IMR-90 (cell line): Measurements from ENCODE around the gene TMSB10. TPM values are rescaled to one million over a fixed set of nuclear protein-coding genes. Genes with fewer than 3 reads are reported as not detected.

Source experiments
- ATAC-seq: fragments of 200-7000 bp; cut with Tn5 transposase; 2 replicates; pipeline ENCODE4 v1.9.1; 2020; ENCODE audit warnings: low read depth, mild to moderate bottlenecking, moderate library complexity
- BruUV-seq: library from RNA; stranded (reverse); fragments of 400-500 nt; replicated peaks from 2 replicates; lab custom pipeline; 2021; lab: Mats Ljungman, UMichigan
- CTCF ChIA-PET: fragments of 300-600 bp; formaldehyde crosslinking; extraction: SDS; loops from one replicate; lab custom pipeline; 2021; ENCODE audit warnings: antibody characterized with exemption; lab: Yijun Ruan, JAX
- POLR2A ChIA-PET: fragments of 300-600 bp; sonication (Branson Sonifier 250); formaldehyde crosslinking; loops from one replicate; lab custom pipeline; 2022; ENCODE audit warnings: antibody characterized with exemption; ENCODE audit not compliant: unreplicated experiment; lab: Charles Lee
- DNase-seq: peaks from one replicate; pipeline ENCODE4 v3.0.0; 2013
- H2AFZ ChIP-seq: replicated peaks from 2 replicates; pipeline ENCODE3; 2013; ENCODE audit warnings: low read length, mild to moderate bottlenecking; ENCODE audit not compliant: poor library complexity
- H2AK5ac ChIP-seq: 2 replicates; pipeline ENCODE4 v1.6.1; 2013; ENCODE audit warnings: low read depth, low read length, inconsistent platforms
- H2AK9ac ChIP-seq: replicated peaks from 2 replicates; pipeline ENCODE3; 2013; ENCODE audit warnings: mild to moderate bottlenecking, low read depth, low read length, moderate library complexity; ENCODE audit not compliant: poor library complexity
- H2BK120ac ChIP-seq: 2 replicates; pipeline ENCODE4 v1.6.1; 2013; ENCODE audit warnings: low read depth, low read length, inconsistent platforms
- H2BK15ac ChIP-seq: 3 replicates; pipeline ENCODE4 v1.6.1; 2013; ENCODE audit warnings: low read depth, low read length, inconsistent platforms
- H2BK20ac ChIP-seq: 2 replicates; pipeline ENCODE4 v1.6.1; 2013; ENCODE audit warnings: low read depth, mild to moderate bottlenecking, inconsistent platforms, low read length, moderate library complexity
- H2BK5ac ChIP-seq: 2 replicates; pipeline ENCODE4 v1.6.1; 2013; ENCODE audit warnings: mild to moderate bottlenecking, low read depth, low read length, inconsistent platforms; ENCODE audit not compliant: poor library complexity, severe bottlenecking
- H3K14ac ChIP-seq: replicated peaks from 2 replicates; pipeline ENCODE4 v1.6.1; 2013; ENCODE audit warnings: low read depth, low read length, inconsistent platforms
- H3K18ac ChIP-seq: 2 replicates; pipeline ENCODE4 v1.6.1; 2013; ENCODE audit warnings: low read depth, low read length, control low read depth
- H3K23ac ChIP-seq: 2 replicates; pipeline ENCODE4 v1.6.1; 2013; ENCODE audit warnings: low read depth, low read length, inconsistent platforms
- H3K27ac ChIP-seq: 2 replicates; pipeline ENCODE4 v1.5.1; 2013; ENCODE audit warnings: mild to moderate bottlenecking, control low read depth, low read length; ENCODE audit not compliant: insufficient read depth
- H3K27me3 ChIP-seq: 2 replicates; pipeline ENCODE4 v1.6.1; 2013; ENCODE audit warnings: low read length; ENCODE audit not compliant: control insufficient read depth, insufficient read depth
- H3K36me3 ChIP-seq: 2 replicates; pipeline ENCODE4 v1.6.1; 2013; ENCODE audit warnings: low read length, mixed read lengths; ENCODE audit not compliant: control insufficient read depth, insufficient read depth
- H3K4ac ChIP-seq: 2 replicates; pipeline ENCODE4 v1.6.1; 2013; ENCODE audit warnings: low read depth, low read length, inconsistent platforms
- H3K4me1 ChIP-seq: 2 replicates; pipeline ENCODE4 v1.6.1; 2013; ENCODE audit warnings: low read length, mixed read lengths; ENCODE audit not compliant: control insufficient read depth, insufficient read depth
- H3K4me2 ChIP-seq: 2 replicates; pipeline ENCODE4 v1.6.1; 2013; ENCODE audit warnings: low read depth, mild to moderate bottlenecking, control low read depth, low read length, moderate library complexity
- H3K4me3 ChIP-seq: 2 replicates; pipeline ENCODE4 v1.5.1; 2013; ENCODE audit warnings: low read depth, mild to moderate bottlenecking, control low read depth, low read length, moderate library complexity; ENCODE audit not compliant: insufficient read depth
- H3K56ac ChIP-seq: 2 replicates; pipeline ENCODE4 v1.6.1; 2013; ENCODE audit warnings: low read length, inconsistent platforms; ENCODE audit not compliant: insufficient read depth; ENCODE audit errors: extremely low read depth
- H3K79me1 ChIP-seq, 2 experiments: 2 replicates each; pipeline ENCODE4 v1.6.1; 2013; ENCODE audit warnings: low read length in 2 of 2, inconsistent platforms in 1 of 2, low read depth in 1 of 2
- H3K9ac ChIP-seq: 2 replicates; pipeline ENCODE4 v1.6.1; 2013; ENCODE audit warnings: low read depth, low read length, control low read depth
- H3K9me1 ChIP-seq: 2 replicates; pipeline ENCODE4 v1.6.1; 2013; ENCODE audit warnings: low read length, inconsistent platforms; ENCODE audit not compliant: insufficient read depth
- H3K9me3 ChIP-seq: 2 replicates; pipeline ENCODE4 v1.6.1; 2013; ENCODE audit warnings: low read length; ENCODE audit not compliant: control insufficient read depth, insufficient read depth
- H4K20me1 ChIP-seq: 2 replicates; pipeline ENCODE4 v1.6.1; 2013; ENCODE audit warnings: low read length, inconsistent platforms; ENCODE audit not compliant: insufficient read depth
- H4K5ac ChIP-seq: 2 replicates; pipeline ENCODE4 v1.6.1; 2013; ENCODE audit warnings: mild to moderate bottlenecking, low read depth, low read length, control low read depth
- H4K8ac ChIP-seq, 2 experiments: 2 replicates each; pipeline ENCODE4 v1.6.1; 2013; ENCODE audit warnings: low read depth in 2 of 2, low read length in 2 of 2, control low read depth in 1 of 2, inconsistent platforms in 1 of 2
- H4K91ac ChIP-seq: 2 replicates; pipeline ENCODE4 v1.6.1; 2013; ENCODE audit warnings: low read depth, low read length, inconsistent platforms; ENCODE audit not compliant: insufficient read depth
- CHD1 ChIP-seq: IDR thresholded peaks from 2 replicates; pipeline ENCODE4 v1.6.1; 2012; ENCODE audit warnings: low read depth, low read length, improper control_type of control experiment
- FOS ChIP-seq: fragments of 150-350 bp; IDR thresholded peaks from 2 replicates; pipeline ENCODE4 v1.6.1; 2016; ENCODE audit warnings: low read depth, low read length
- POLR2A ChIP-seq: IDR thresholded peaks from 2 replicates; pipeline ENCODE4 v1.6.1; 2012; ENCODE audit warnings: mild to moderate bottlenecking, low read depth, low read length
- RAD21 ChIP-seq: IDR thresholded peaks from 2 replicates; pipeline ENCODE4 v1.6.1; 2012; ENCODE audit warnings: low read length, improper control_type of control experiment
- RCOR1 ChIP-seq: IDR thresholded peaks from 2 replicates; pipeline ENCODE4 v1.6.1; 2012; ENCODE audit warnings: mild to moderate bottlenecking, low read length, improper control_type of control experiment; ENCODE audit not compliant: insufficient replicate concordance
- RFX5 ChIP-seq: IDR thresholded peaks from 2 replicates; pipeline ENCODE4 v1.8.0; 2012; ENCODE audit warnings: low read depth, mild to moderate bottlenecking, low read length, moderate library complexity
- SMC3 ChIP-seq: fragments of 150-350 bp; IDR thresholded peaks from 2 replicates; pipeline ENCODE4 v1.6.1; 2016; ENCODE audit warnings: low read depth, mild to moderate bottlenecking, antibody characterized with exemption, low read length, moderate library complexity
- WGBS, 2 experiments: methylation state at CpG; one replicate each; pipeline versions ENCODE4 v1.1.5 to v1.1.7; 2013; ENCODE audit warnings: missing lambda C conversion rate in 2 of 2; ENCODE audit not compliant: insufficient read length in 1 of 2; ENCODE audit errors: extremely low coverage in 2 of 2; 5-methylcytosine and 5-hydroxymethylcytosine counted together
- dilution Hi-C: fragments of 300-500 bp; cut with HindIII; formaldehyde crosslinking; loops from one replicate; pipeline ENCODE4 v1.14.3; 2018; ENCODE audit warnings: low sequenced_read_pairs; ENCODE audit not compliant: unreplicated experiment
- in situ Hi-C: fragments of 300-500 bp; cut with MboI; formaldehyde crosslinking; loops from 3 replicates; pipeline ENCODE4 v1.14.3; 2019; ENCODE audit warnings: low sequenced_read_pairs, inconsistent platforms, mixed read lengths
- intact Hi-C: fragments of 100-400 bp; cut with micrococcal nuclease; formaldehyde crosslinking; loops from 2 replicates; pipeline ENCODE4 v1.10.0; 2022
- polyA plus RNA-seq, 3 experiments: library from polyadenylated mRNA; depleted of rRNA; stranded (reverse); fragments of >200 nt; gene quantifications; 2 replicates each; pipeline ENCODE4 v1.2.3, GENCODE V29; 2012; ENCODE audit warnings: low replicate concordance in 1 of 3
- total RNA-seq: library from RNA; depleted of rRNA; stranded (reverse); fragments of >200 nt; gene quantifications from 2 replicates; pipeline ENCODE4 v1.2.3, GENCODE V29; 2012
- TF ChIP-seq, protein P1 (sequence below): conservative IDR thresholded peaks from 2 replicates; pipeline ENCODE4 v1.5.1; 2012; ENCODE audit warnings: mild to moderate bottlenecking, low read depth, low read length, improper control_type of control experiment

The TMSB10 gene
- total and polyA plus RNA-seq, 2 of the 4 experiments (the other 2 are of a cell fraction): 3,620 to 5,527 TPM

DNA sequence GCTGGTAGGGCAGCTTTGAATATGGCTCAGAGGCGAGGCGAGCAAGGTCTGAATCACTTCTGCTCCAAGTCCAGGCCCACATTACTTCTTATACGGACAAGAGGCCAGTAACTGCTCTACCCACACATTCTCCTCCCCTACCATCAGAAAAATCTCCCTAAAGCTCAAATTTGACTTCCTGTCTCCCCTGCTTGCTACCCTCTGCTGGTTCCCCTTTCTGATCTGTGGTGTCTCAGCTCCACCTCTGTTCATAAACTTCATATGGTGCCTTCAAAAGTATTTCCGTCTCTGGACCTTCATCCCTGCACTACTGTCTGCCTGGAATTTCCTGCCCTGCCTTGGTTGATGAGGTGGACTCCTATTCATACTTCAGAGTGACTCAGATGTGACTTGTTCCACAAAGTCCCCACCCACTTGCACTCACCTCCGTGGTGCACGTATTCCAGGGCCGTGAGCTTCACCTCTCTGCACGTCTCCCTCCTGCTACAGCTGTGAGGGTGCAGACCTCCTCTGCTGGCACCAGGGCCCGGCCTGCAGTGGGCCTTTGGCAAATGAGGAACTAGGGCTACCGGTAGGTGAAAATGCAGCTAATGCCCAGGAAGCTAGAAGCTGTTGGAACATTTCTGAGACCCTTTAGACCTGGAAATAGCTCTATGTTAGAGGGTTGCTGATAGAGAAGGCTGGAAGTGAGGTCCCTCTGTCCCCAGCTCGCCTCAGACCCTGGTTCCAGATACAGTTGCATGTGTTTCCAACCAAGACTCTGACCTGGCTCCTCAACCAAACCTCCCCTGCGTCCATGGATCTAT, 41.0 kb downstream of the TMSB10 start:
- H2BK120ac ChIP-seq: peak overlapping the region; percentile 96
- peak overlapping the region; percentile 45 to 83 for H4K8ac ChIP-seq
- peak overlapping the region; percentile 91 for H2AFZ ChIP-seq
- peak overlapping the region; percentile 94 for H2AK5ac ChIP-seq
- intact Hi-C loops: no loop called here
- peak; percentile 41 for TF ChIP-seq RCOR1
- TF ChIP-seq RAD21: peak; percentile 21; the same call in 1 of the 2 replicates
- no peak for TF ChIP-seq RFX5
- peak; percentile 27; the same call in 1 of the 2 replicates for TF ChIP-seq FOS
- TF ChIP-seq, protein P1, sequence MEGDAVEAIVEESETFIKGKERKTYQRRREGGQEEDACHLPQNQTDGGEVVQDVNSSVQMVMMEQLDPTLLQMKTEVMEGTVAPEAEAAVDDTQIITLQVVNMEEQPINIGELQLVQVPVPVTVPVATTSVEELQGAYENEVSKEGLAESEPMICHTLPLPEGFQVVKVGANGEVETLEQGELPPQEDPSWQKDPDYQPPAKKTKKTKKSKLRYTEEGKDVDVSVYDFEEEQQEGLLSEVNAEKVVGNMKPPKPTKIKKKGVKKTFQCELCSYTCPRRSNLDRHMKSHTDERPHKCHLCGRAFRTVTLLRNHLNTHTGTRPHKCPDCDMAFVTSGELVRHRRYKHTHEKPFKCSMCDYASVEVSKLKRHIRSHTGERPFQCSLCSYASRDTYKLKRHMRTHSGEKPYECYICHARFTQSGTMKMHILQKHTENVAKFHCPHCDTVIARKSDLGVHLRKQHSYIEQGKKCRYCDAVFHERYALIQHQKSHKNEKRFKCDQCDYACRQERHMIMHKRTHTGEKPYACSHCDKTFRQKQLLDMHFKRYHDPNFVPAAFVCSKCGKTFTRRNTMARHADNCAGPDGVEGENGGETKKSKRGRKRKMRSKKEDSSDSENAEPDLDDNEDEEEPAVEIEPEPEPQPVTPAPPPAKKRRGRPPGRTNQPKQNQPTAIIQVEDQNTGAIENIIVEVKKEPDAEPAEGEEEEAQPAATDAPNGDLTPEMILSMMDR: peak; percentile 12; the same call in 1 of the 2 replicates
- TF ChIP-seq SMC3: no peak
- TF ChIP-seq POLR2A: peak; percentile 68; the same call in 1 of the 2 replicates
- TF ChIP-seq CHD1: no peak
- peak overlapping the region; percentile 79 for H4K5ac ChIP-seq
- peak overlapping the region; percentile 94 for H3K23ac ChIP-seq
- H3K36me3 ChIP-seq: no peaks in the 10 kb centered on the region
- ATAC-seq: peak; percentile 85
- H4K20me1 ChIP-seq: no peaks in the 10 kb centered on the region
- DNase-seq: peak; percentile 91
- peaks cover 4% of the 10 kb centered on the region; the same call in 1 of the 2 replicates for H3K4me1 ChIP-seq
- peak overlapping the region; percentile 17 for H2AK9ac ChIP-seq
- H3K56ac ChIP-seq: peak overlapping the region; percentile 97
- H2BK5ac ChIP-seq: peak overlapping the region; percentile 99
- ChIA-PET POLR2A (interaction anchor here (0.8 kb wide), 1 partner anchor 39 kb away, joined by 3 read pairs; no protein-coding TSS in a partner anchor), CTCF (interaction anchor here (0.8 to 3.0 kb wide), 3 partner anchors 9 to 29 kb away, joined by 3 to 17 read pairs (median 3); no protein-coding TSS in a partner anchor)
- BruUV-seq: no TSS peak
- H3K9me1 ChIP-seq: peaks cover 10% of the 10 kb centered on the region
- H3K9me3 ChIP-seq: no peaks in the 10 kb centered on the region
- in situ Hi-C loops: no loop called here
- H3K4me2 ChIP-seq: peak overlapping the region; percentile 53; the same call in 1 of the 2 replicates
- H2BK20ac ChIP-seq: peak overlapping the region; percentile 58
- H3K4me3 ChIP-seq: no peak overlapping the region
- peak overlapping the region; percentile 67; the same call in 2 of the 3 replicates for H2BK15ac ChIP-seq
- 0% methylated on average over 1 of the region's 12 CpGs; no CpG with 5 or more reads in 1 of the 2 experiments for WGBS, 2 experiments
- H3K79me1 ChIP-seq: peaks cover 0 to 19% of the 10 kb centered on the region in 2 experiments; a peak in 1 of 4 replicates
- peak overlapping the region; percentile 60 for H3K27ac ChIP-seq
- H3K4ac ChIP-seq: peak overlapping the region; percentile 93
- peak overlapping the region; percentile 84 for H4K91ac ChIP-seq
- H3K9ac ChIP-seq: peak overlapping the region; percentile 55; the same call in 1 of the 2 replicates
- dilution Hi-C loops: no loop called here
- no peaks in the 10 kb centered on the region for H3K27me3 ChIP-seq
- peak overlapping the region; percentile 93 for H3K14ac ChIP-seq
- peak overlapping the region; percentile 77 for H3K18ac ChIP-seq
